ENCODE data around the gene NAP1L1.

The NAP1L1 gene

GRCh38 chr12:76103958-76104357 lies 19.5 kb upstream of the NAP1L1 start:
- H3K9me3 Mint-ChIP-seq, result no peaks in the 10 kb centered on the region
- peaks cover 19% of the 10 kb centered on the region for H3K27me3 Mint-ChIP-seq (ENCODE audit: low read depth)
- H3K36me3 Mint-ChIP-seq (ENCODE audit: low read depth), result no peaks in the 10 kb centered on the region
- DNase-seq (ENCODE audit: low spot score), result no peak
- H3K4me3 Mint-ChIP-seq, result no peak overlapping the region
- H3K27ac Mint-ChIP-seq, result no peak overlapping the region
- H3K4me1 Mint-ChIP-seq (ENCODE audit: low read depth), result no peaks in the 10 kb centered on the region

- DNase-seq (ENCODE audit: low spot score), result no peak
- no peaks in the 10 kb centered on the region for H3K36me3 Mint-ChIP-seq (ENCODE audit: low read depth)
- no peak overlapping the region for H3K27ac Mint-ChIP-seq
- H3K4me3 Mint-ChIP-seq, result no peak overlapping the region
- no peaks in the 10 kb centered on the region for H3K9me3 Mint-ChIP-seq
- no peaks in the 10 kb centered on the region for H3K4me1 Mint-ChIP-seq (ENCODE audit: low read depth)
- H3K27me3 Mint-ChIP-seq (ENCODE audit: low read depth), result peaks cover 17% of the 10 kb centered on the region
These were observed 17.4 kb upstream of the NAP1L1 start for GRCh38 chr12:76101739-76102385.

GRCh38 chr12:76096079-76096646 lies 11.7 kb upstream of the NAP1L1 start:
- H3K27ac Mint-ChIP-seq, result no peak overlapping the region
- H3K4me3 Mint-ChIP-seq, result no peak overlapping the region
- no peaks in the 10 kb centered on the region for H3K36me3 Mint-ChIP-seq (ENCODE audit: low read depth)
- H3K4me1 Mint-ChIP-seq (ENCODE audit: low read depth), result no peaks in the 10 kb centered on the region
- peaks cover 17% of the 10 kb centered on the region for H3K27me3 Mint-ChIP-seq (ENCODE audit: low read depth)
- no peak for DNase-seq (ENCODE audit: low spot score)
- H3K9me3 Mint-ChIP-seq, result no peaks in the 10 kb centered on the region

- H3K27me3 Mint-ChIP-seq (ENCODE audit: low read depth), result peaks cover 17% of the 10 kb centered on the region
- H3K36me3 Mint-ChIP-seq (ENCODE audit: low read depth), result no peaks in the 10 kb centered on the region
- H3K4me3 Mint-ChIP-seq, result no peak overlapping the region
- H3K27ac Mint-ChIP-seq, result no peak overlapping the region
- peaks cover 2% of the 10 kb centered on the region for H3K4me1 Mint-ChIP-seq (ENCODE audit: low read depth)
- DNase-seq (ENCODE audit: low spot score), result no peak
- H3K9me3 Mint-ChIP-seq, result no peaks in the 10 kb centered on the region
These were observed 10.3 kb upstream of the NAP1L1 start for GRCh38 chr12:76094754-76095153.

GRCh38 chr12:76091246-76091754 lies 6.8 kb upstream of the NAP1L1 start:
- no peak overlapping the region for H3K27ac Mint-ChIP-seq
- H3K9me3 Mint-ChIP-seq, result no peaks in the 10 kb centered on the region
- H3K4me1 Mint-ChIP-seq (ENCODE audit: low read depth), result peaks cover 6% of the 10 kb centered on the region
- peaks cover 15% of the 10 kb centered on the region for H3K27me3 Mint-ChIP-seq (ENCODE audit: low read depth)
- H3K36me3 Mint-ChIP-seq (ENCODE audit: low read depth), result no peaks in the 10 kb centered on the region
- no peak for DNase-seq (ENCODE audit: low spot score)
- H3K4me3 Mint-ChIP-seq, result no peak overlapping the region

GRCh38 chr12:76085520-76085868 lies 1.0 kb upstream of the NAP1L1 start:
- H3K9me3 Mint-ChIP-seq, result no peaks in the 10 kb centered on the region
- peak overlapping the region; percentile 99 for H3K27ac Mint-ChIP-seq
- no peaks in the 10 kb centered on the region for H3K27me3 Mint-ChIP-seq (ENCODE audit: low read depth)
- H3K4me3 Mint-ChIP-seq, result peak overlapping the region; percentile 95
- peaks cover 36% of the 10 kb centered on the region for H3K4me1 Mint-ChIP-seq (ENCODE audit: low read depth)
- H3K36me3 Mint-ChIP-seq (ENCODE audit: low read depth), result peaks cover 13% of the 10 kb centered on the region
- DNase-seq (ENCODE audit: low spot score), result peak; percentile 66

GRCh38 chr12:76084863-76085519 lies 506 bp upstream of the NAP1L1 start:
- DNase-seq (ENCODE audit: low spot score), result no peak
- Mint-ChIP-seq H3K27ac (peak overlapping the region; percentile 99), H3K4me3 (peak overlapping the region; percentile 95), H3K27me3 (ENCODE audit: low read depth) (no peaks in the 10 kb centered on the region), H3K4me1 (ENCODE audit: low read depth) (peaks cover 36% of the 10 kb centered on the region), H3K9me3 (no peaks in the 10 kb centered on the region), H3K36me3 (ENCODE audit: low read depth) (peaks cover 18% of the 10 kb centered on the region)

- Mint-ChIP-seq H3K4me1 (ENCODE audit: low read depth) (peaks cover 48% of the 10 kb centered on the region), H3K27ac (peak overlapping the region; percentile 96), H3K36me3 (ENCODE audit: low read depth) (peaks cover 33% of the 10 kb centered on the region), H3K4me3 (peak overlapping the region; percentile 95), H3K27me3 (ENCODE audit: low read depth) (no peaks in the 10 kb centered on the region), H3K9me3 (peaks cover 6% of the 10 kb centered on the region)
- DNase-seq (ENCODE audit: low spot score), result no peak
These were observed 1.1 kb downstream of the NAP1L1 start for GRCh38 chr12:76083246-76083903.

- no peak for DNase-seq (ENCODE audit: low spot score)
- Mint-ChIP-seq H3K36me3 (ENCODE audit: low read depth) (peaks cover 42% of the 10 kb centered on the region), H3K9me3 (peaks cover 8% of the 10 kb centered on the region), H3K27me3 (ENCODE audit: low read depth) (no peaks in the 10 kb centered on the region), H3K27ac (no peak overlapping the region), H3K4me3 (peak overlapping the region; percentile 43), H3K4me1 (ENCODE audit: low read depth) (peaks cover 56% of the 10 kb centered on the region)
These were observed 2.6 kb downstream of the NAP1L1 start for GRCh38 chr12:76081909-76082308.

- peaks cover 46% of the 10 kb centered on the region for H3K36me3 Mint-ChIP-seq (ENCODE audit: low read depth)
- H3K27ac Mint-ChIP-seq, result no peak overlapping the region
- no peak for DNase-seq (ENCODE audit: low spot score)
- H3K4me1 Mint-ChIP-seq (ENCODE audit: low read depth), result peaks cover 54% of the 10 kb centered on the region
- H3K27me3 Mint-ChIP-seq (ENCODE audit: low read depth), result no peaks in the 10 kb centered on the region
- H3K4me3 Mint-ChIP-seq, result no peak overlapping the region
- H3K9me3 Mint-ChIP-seq, result peaks cover 8% of the 10 kb centered on the region
These were observed 3.6 kb downstream of the NAP1L1 start for GRCh38 chr12:76080729-76081415.

GRCh38 chr12:76080017-76080728 lies 4.3 kb downstream of the NAP1L1 start:
- H3K36me3 Mint-ChIP-seq (ENCODE audit: low read depth), result peaks cover 46% of the 10 kb centered on the region
- DNase-seq (ENCODE audit: low spot score), result no peak
- no peak overlapping the region for H3K27ac Mint-ChIP-seq
- peaks cover 8% of the 10 kb centered on the region for H3K9me3 Mint-ChIP-seq
- H3K4me3 Mint-ChIP-seq, result no peak overlapping the region
- no peaks in the 10 kb centered on the region for H3K27me3 Mint-ChIP-seq (ENCODE audit: low read depth)
- H3K4me1 Mint-ChIP-seq (ENCODE audit: low read depth), result peaks cover 52% of the 10 kb centered on the region

- H3K9me3 Mint-ChIP-seq, result peaks cover 8% of the 10 kb centered on the region
- no peak overlapping the region for H3K4me3 Mint-ChIP-seq
- peak overlapping the region; percentile 23 for H3K27ac Mint-ChIP-seq
- peaks cover 46% of the 10 kb centered on the region for H3K36me3 Mint-ChIP-seq (ENCODE audit: low read depth)
- no peaks in the 10 kb centered on the region for H3K27me3 Mint-ChIP-seq (ENCODE audit: low read depth)
- H3K4me1 Mint-ChIP-seq (ENCODE audit: low read depth), result peaks cover 59% of the 10 kb centered on the region
- no peak for DNase-seq (ENCODE audit: low spot score)
These were observed 5.7 kb downstream of the NAP1L1 start for GRCh38 chr12:76078748-76079147.

- H3K4me3 Mint-ChIP-seq, result no peak overlapping the region
- H3K9me3 Mint-ChIP-seq, result peaks cover 8% of the 10 kb centered on the region
- H3K36me3 Mint-ChIP-seq (ENCODE audit: low read depth), result peaks cover 56% of the 10 kb centered on the region
- no peak overlapping the region for H3K27ac Mint-ChIP-seq
- no peak for DNase-seq (ENCODE audit: low spot score)
- no peaks in the 10 kb centered on the region for H3K27me3 Mint-ChIP-seq (ENCODE audit: low read depth)
- peaks cover 56% of the 10 kb centered on the region for H3K4me1 Mint-ChIP-seq (ENCODE audit: low read depth)
These were observed 9.0 kb downstream of the NAP1L1 start for GRCh38 chr12:76075448-76075847.

Measured in T-helper 2 cell treated with Interferon-gamma antibody and Interleukin-4, amounts not matched to agents 5 μg/mL and 100 μg/mL, for 36 hours (primary cell).